ENCODE results near the gene LIMA1.
"Not testable (repeated sequence)": the region's sequence is repeated elsewhere in the genome, so short reads cannot be mapped to it uniquely, and the experiment has no call there.

The LIMA1 gene

GRCh38 chr12:50156641-50157040 lies 126.7 kb downstream of the LIMA1 start:
- TF ChIP-seq CTCF (IDR thresholded peaks at IDR 0.05; ENCODE audit: low read depth, low read length), result no peak
- Histone ChIP-seq H3K27ac (no peak overlapping the region), H3K36me3 (no peaks in the 10 kb centered on the region)

GRCh38 chr12:50154947-50155346 lies 128.4 kb downstream of the LIMA1 start:
- H3K36me3 ChIP-seq; H3K4me3 ChIP-seq (ENCODE audit: low read depth, low read length); H3K27me3 ChIP-seq (ENCODE audit: insufficient read depth, low read depth, severe bottlenecking); H3K27ac ChIP-seq; H3K9me3 ChIP-seq (ENCODE audit: severe bottlenecking); DNase-seq: not testable (repeated sequence)

More at GRCh38 chr12:50156641-50157040, 126.7 kb downstream of the LIMA1 start:
- Histone ChIP-seq H3K27me3 (ENCODE audit: insufficient read depth, low read depth, severe bottlenecking) (no peaks in the 10 kb centered on the region), H3K4me3 (ENCODE audit: low read depth, low read length) (no peak overlapping the region), H3K9me3 (ENCODE audit: severe bottlenecking) (no peaks in the 10 kb centered on the region)
- DNase-seq, result peak; percentile 8

GRCh38 chr12:50151047-50151687 lies 132.2 kb downstream of the LIMA1 start:
- no peak for DNase-seq
- no peak for TF ChIP-seq CTCF (IDR thresholded peaks at IDR 0.05; ENCODE audit: low read depth, low read length)
- H3K9me3 ChIP-seq (ENCODE audit: severe bottlenecking), result no peaks in the 10 kb centered on the region
- no peak overlapping the region for H3K4me3 ChIP-seq (ENCODE audit: low read depth, low read length)
- H3K36me3 ChIP-seq, result no peaks in the 10 kb centered on the region
- H3K27ac ChIP-seq, result no peak overlapping the region
- H3K27me3 ChIP-seq (ENCODE audit: insufficient read depth, low read depth, severe bottlenecking), result no peaks in the 10 kb centered on the region

GRCh38 chr12:50149311-50149710 lies 134.0 kb downstream of the LIMA1 start:
- no peak for TF ChIP-seq CTCF (IDR thresholded peaks at IDR 0.05; ENCODE audit: low read depth, low read length)
- Histone ChIP-seq H3K27me3 (ENCODE audit: insufficient read depth, low read depth, severe bottlenecking) (no peaks in the 10 kb centered on the region), H3K36me3 (peaks cover 3% of the 10 kb centered on the region; the same call in 1 of the 2 replicates), H3K4me3 (ENCODE audit: low read depth, low read length) (no peak overlapping the region), H3K9me3 (ENCODE audit: severe bottlenecking) (no peaks in the 10 kb centered on the region), H3K27ac (no peak overlapping the region)
- DNase-seq, result no peak

GRCh38 chr12:50148011-50148410 lies 135.3 kb downstream of the LIMA1 start:
- H3K4me3 ChIP-seq (ENCODE audit: low read depth, low read length); H3K36me3 ChIP-seq; H3K9me3 ChIP-seq (ENCODE audit: severe bottlenecking); H3K27me3 ChIP-seq (ENCODE audit: insufficient read depth, low read depth, severe bottlenecking); DNase-seq; H3K27ac ChIP-seq: not testable (repeated sequence)

- peaks cover 12% of the 10 kb centered on the region; the same call in 1 of the 2 replicates for H3K36me3 ChIP-seq
- no peaks in the 10 kb centered on the region for H3K9me3 ChIP-seq (ENCODE audit: severe bottlenecking)
- H3K4me3 ChIP-seq (ENCODE audit: low read depth, low read length), result no peak overlapping the region
- H3K27ac ChIP-seq, result no peak overlapping the region
- no peaks in the 10 kb centered on the region for H3K27me3 ChIP-seq (ENCODE audit: insufficient read depth, low read depth, severe bottlenecking)
- no peak for TF ChIP-seq CTCF (IDR thresholded peaks at IDR 0.05; ENCODE audit: low read depth, low read length)
- DNase-seq, result no peak
Measured at GRCh38 chr12:50147281-50147680, 136.0 kb downstream of the LIMA1 start.

- Histone ChIP-seq H3K9me3 (ENCODE audit: severe bottlenecking) (no peaks in the 10 kb centered on the region), H3K36me3 (peaks cover 24% of the 10 kb centered on the region), H3K27ac (no peak overlapping the region), H3K4me3 (ENCODE audit: low read depth, low read length) (no peak overlapping the region), H3K27me3 (ENCODE audit: insufficient read depth, low read depth, severe bottlenecking) (no peaks in the 10 kb centered on the region)
- TF ChIP-seq CTCF (IDR thresholded peaks at IDR 0.05; ENCODE audit: low read depth, low read length), result no peak
- DNase-seq, result no peak
Measured at GRCh38 chr12:50145439-50145838, 137.9 kb downstream of the LIMA1 start.

All from WERI-Rb-1 (cell line).